Measurements from ENCODE around the gene AQP5.

AQP5 gene

GRCh38 chr12:49942512-49942893, 19.2 kb upstream of the AQP5 start:
- H3K27ac ChIP-seq = no peak overlapping the region
- TF ChIP-seq CTCF (conservative IDR thresholded peaks at IDR 0.05) = no peak

- no peak for TF ChIP-seq CTCF (conservative IDR thresholded peaks at IDR 0.05)
- no peak overlapping the region for H3K27ac ChIP-seq
Measured at GRCh38 chr12:49942921-49943624, 18.6 kb upstream of the AQP5 start.

- H3K27ac ChIP-seq = no peak overlapping the region
- TF ChIP-seq CTCF (conservative IDR thresholded peaks at IDR 0.05) = no peak
Measured at GRCh38 chr12:49943625-49943960, 18.1 kb upstream of the AQP5 start.

- TF ChIP-seq CTCF (conservative IDR thresholded peaks at IDR 0.05) = no peak
- no peak overlapping the region for H3K27ac ChIP-seq
Measured at GRCh38 chr12:49944046-49944445, 17.6 kb upstream of the AQP5 start.

GRCh38 chr12:49944718-49945117, 17.0 kb upstream of the AQP5 start:
- TF ChIP-seq CTCF (conservative IDR thresholded peaks at IDR 0.05) = no peak

GRCh38 chr12:49945394-49946080, 16.1 kb upstream of the AQP5 start:
- H3K27ac ChIP-seq = no peak overlapping the region
- peak; percentile 37 for TF ChIP-seq CTCF (conservative IDR thresholded peaks at IDR 0.05)

More at GRCh38 chr12:49944718-49945117, 17.0 kb upstream of the AQP5 start:
- H3K27ac ChIP-seq = no peak overlapping the region

GRCh38 chr12:49946086-49946485, 15.6 kb upstream of the AQP5 start:
- H3K27ac ChIP-seq = no peak overlapping the region
- no peak for TF ChIP-seq CTCF (conservative IDR thresholded peaks at IDR 0.05)
